ENCODE measurements around the gene SHQ1. TPM values are rescaled to one million over a fixed set of nuclear protein-coding genes. Genes with fewer than 3 reads are reported as not detected.

Gene SHQ1
- total and polyA plus RNA-seq, 9 of the 15 experiments (the other 6 are each of a cell fraction or from before 2014, with no cell fraction given): 9.2 to 25.0 (median 14.1) TPM

GRCh38 chr3:72844436-72844993, 3.7 kb downstream of the SHQ1 start:
- no peaks in the 10 kb centered on the region for H3K27me3 ChIP-seq (ENCODE audit: control insufficient read depth in 2 of 2, insufficient read depth in 2 of 2, low read length in 2 of 2)
- H3K4me3 ChIP-seq: no peak overlapping the region
- peaks cover 27% of the 10 kb centered on the region; the same call in 2 of the 3 replicates for H3K36me3 ChIP-seq (ENCODE audit: control insufficient read depth, insufficient read depth, low read length)
- no peak for FAIRE-seq
- ChIA-PET CTCF (ENCODE audit: low intra/inter-chr PET ratio) (no interaction called here), POLR2A (no interaction called here)
- in situ Hi-C loops (cut with MboI): no loop called here
- peaks cover 5% of the 10 kb centered on the region; the same call in 1 of the 2 replicates for H4K20me1 ChIP-seq (replicated peaks; ENCODE audit: control insufficient read depth, insufficient read depth, low read length)
- no peak overlapping the region for H3K4me2 ChIP-seq (ENCODE audit: insufficient read depth, low read length)
- H3K4me1 ChIP-seq (replicated peaks in 1 of 2; ENCODE audit: control insufficient read depth in 2 of 2, insufficient read depth in 2 of 2, low read length in 2 of 2): peaks cover 6 to 13% of the 10 kb centered on the region in 2 experiments; a peak in 4 of 5 replicates
- no peak for ATAC-seq
- H3K9me3 ChIP-seq (replicated peaks; ENCODE audit: control insufficient read depth, insufficient read depth, low read depth, low read length): no peaks in the 10 kb centered on the region
- DNase-seq (ENCODE audit: extremely low read depth in 1 of 4, low spot score in 3 of 4): no peak
- BruUV-seq (replicated peaks): no TSS peak
- intact Hi-C loops (cut with micrococcal nuclease): loop anchor here (10.0 kb wide), 1 partner anchor 230 kb away; no protein-coding TSS in a partner anchor
- no peak overlapping the region for H2AFZ ChIP-seq (ENCODE audit: low read depth, low read length)
- TF ChIP-seq FOSL1 (tag; conservative IDR thresholded peaks at IDR 0.05) (peak; percentile 54), ZNF766 (CRISPR knock-in tag; conservative IDR thresholded peaks at IDR 0.05) (no peak), ATF3 (IDR thresholded peaks at IDR 0.05) (peak; percentile 54), ATF3 (CRISPR knock-in tag; conservative IDR thresholded peaks at IDR 0.05) (no peak), KDM1A (IDR thresholded peaks at IDR 0.05) (0 out of 4 replicates have a peak, but pooled peaks have one; percentile 12 to 33)
- H3K9ac ChIP-seq (ENCODE audit: insufficient read depth in 1 of 2, low read depth in 2 of 2, low read length in 2 of 2): no peak overlapping the region
- H3K9me1 ChIP-seq (ENCODE audit: control insufficient read depth, insufficient read depth, low read length): no peaks in the 10 kb centered on the region
- peaks cover 34% of the 10 kb centered on the region for H3K79me2 ChIP-seq (ENCODE audit: control insufficient read depth, insufficient read depth, low read length)
- 100% methylated on average over 1 of the region's 1 CpG for WGBS (ENCODE audit: insufficient coverage, low coverage, missing lambda C conversion rate)
- H3K27ac ChIP-seq (ENCODE audit: extremely low read depth, low read depth, low read length): no peak overlapping the region
